Activated T-cell treated with anti-CD3 and anti-CD28 coated beads, Interleukin-2, amount 50 U/mL, for 24 hours (primary cell): ENCODE results near the gene LAMTOR2.
A peak's percentile ranks its signal among the peaks of the same experiment; 100 is the strongest.
"Not testable (repeated sequence)": the region's sequence is repeated elsewhere in the genome, so short reads cannot be mapped to it uniquely, and the experiment has no call there.

Experiments used
- DNase-seq: peaks from one replicate; pipeline ENCODE4 v3.0.0-alpha.2; 2020
- H3K27ac Mint-ChIP-seq: 2 replicates; pipeline ENCODE4 v1.8.0; 2020; ENCODE audit warnings: mild to moderate bottlenecking, mixed read lengths
- H3K27me3 Mint-ChIP-seq: 2 replicates; pipeline ENCODE4 v1.8.0; 2020; ENCODE audit warnings: mixed read lengths
- H3K36me3 Mint-ChIP-seq: 2 replicates; pipeline ENCODE4 v1.8.0; 2020; ENCODE audit warnings: low read depth, mixed read lengths
- H3K4me1 Mint-ChIP-seq: 2 replicates; pipeline ENCODE4 v1.8.0; 2020; ENCODE audit warnings: low read depth, mixed read lengths
- H3K4me3 Mint-ChIP-seq: 2 replicates; pipeline ENCODE4 v1.8.0; 2020; ENCODE audit warnings: mild to moderate bottlenecking, moderate library complexity, mixed read lengths
- H3K9me3 Mint-ChIP-seq: 2 replicates; pipeline ENCODE4 v1.8.0; 2020; ENCODE audit warnings: mixed read lengths

LAMTOR2 gene

GRCh38 chr1:156033011-156033410 is 21.6 kb upstream of the LAMTOR2 start:
- Mint-ChIP-seq H3K36me3 (peaks cover 26% of the 10 kb centered on the region), H3K9me3 (no peaks in the 10 kb centered on the region), H3K27ac (no peak overlapping the region), H3K27me3 (no peaks in the 10 kb centered on the region), H3K4me1 (peaks cover 2% of the 10 kb centered on the region), H3K4me3 (no peak overlapping the region)
- DNase-seq, result no peak

- H3K27me3 Mint-ChIP-seq, H3K9me3 Mint-ChIP-seq, H3K27ac Mint-ChIP-seq, DNase-seq, H3K4me3 Mint-ChIP-seq, H3K4me1 Mint-ChIP-seq: not testable (repeated sequence)
- peaks cover 39% of the 10 kb centered on the region for H3K36me3 Mint-ChIP-seq
These were observed 19.6 kb upstream of the LAMTOR2 start for GRCh38 chr1:156034991-156035390.

- Mint-ChIP-seq H3K4me1 (peaks cover 5% of the 10 kb centered on the region), H3K4me3 (no peak overlapping the region), H3K27me3 (no peaks in the 10 kb centered on the region), H3K36me3 (peaks cover 70% of the 10 kb centered on the region), H3K27ac (peak overlapping the region; percentile 53), H3K9me3 (no peaks in the 10 kb centered on the region)
- no peak for DNase-seq
These were observed 11.8 kb upstream of the LAMTOR2 start for GRCh38 chr1:156042828-156043227.

- H3K4me3 Mint-ChIP-seq, result no peak overlapping the region
- H3K27ac Mint-ChIP-seq, result peak overlapping the region; percentile 34
- peaks cover 5% of the 10 kb centered on the region for H3K4me1 Mint-ChIP-seq
- no peak for DNase-seq
- no peaks in the 10 kb centered on the region for H3K27me3 Mint-ChIP-seq
- H3K36me3 Mint-ChIP-seq, result peaks cover 77% of the 10 kb centered on the region
- H3K9me3 Mint-ChIP-seq, result no peaks in the 10 kb centered on the region
These were observed 9.5 kb upstream of the LAMTOR2 start for GRCh38 chr1:156045076-156045475.

GRCh38 chr1:156048663-156049258 is 5.8 kb upstream of the LAMTOR2 start:
- peaks cover 71% of the 10 kb centered on the region for H3K36me3 Mint-ChIP-seq
- H3K9me3 Mint-ChIP-seq, result no peaks in the 10 kb centered on the region
- no peak for DNase-seq
- H3K4me3 Mint-ChIP-seq, result no peak overlapping the region
- H3K27ac Mint-ChIP-seq, result no peak overlapping the region
- H3K4me1 Mint-ChIP-seq, result peaks cover 22% of the 10 kb centered on the region
- H3K27me3 Mint-ChIP-seq, result no peaks in the 10 kb centered on the region

GRCh38 chr1:156050376-156050775 is 4.2 kb upstream of the LAMTOR2 start:
- H3K4me3 Mint-ChIP-seq, result no peak overlapping the region
- no peaks in the 10 kb centered on the region for H3K9me3 Mint-ChIP-seq
- H3K27ac Mint-ChIP-seq, result no peak overlapping the region
- H3K27me3 Mint-ChIP-seq, result no peaks in the 10 kb centered on the region
- no peak for DNase-seq
- H3K36me3 Mint-ChIP-seq, result peaks cover 67% of the 10 kb centered on the region
- H3K4me1 Mint-ChIP-seq, result peaks cover 23% of the 10 kb centered on the region

- no peak for DNase-seq
- Mint-ChIP-seq H3K27ac (no peak overlapping the region), H3K9me3 (no peaks in the 10 kb centered on the region), H3K4me3 (peak overlapping the region; percentile 35), H3K27me3 (no peaks in the 10 kb centered on the region), H3K4me1 (peaks cover 29% of the 10 kb centered on the region), H3K36me3 (peaks cover 70% of the 10 kb centered on the region)
These were observed 3.4 kb upstream of the LAMTOR2 start for GRCh38 chr1:156051011-156051725.

GRCh38 chr1:156052862-156053767 is 1.5 kb upstream of the LAMTOR2 start:
- peak; percentile 80 for DNase-seq
- Mint-ChIP-seq H3K36me3 (peaks cover 76% of the 10 kb centered on the region), H3K27ac (peak overlapping the region; percentile 93), H3K27me3 (no peaks in the 10 kb centered on the region), H3K4me1 (peaks cover 36% of the 10 kb centered on the region), H3K9me3 (no peaks in the 10 kb centered on the region), H3K4me3 (peak overlapping the region; percentile 93)

GRCh38 chr1:156053768-156054499 is 648 bp upstream of the LAMTOR2 start, which contains the start of gene UBQLN4:
Gene UBQLN4, minus strand, starts transcription at chr1:156053798. Its CDS starts 97 bp downstream, at chr1:156053701.
- peak within 1 kb of the TSS; percentile 96 for H3K4me3 Mint-ChIP-seq
- H3K27me3 Mint-ChIP-seq, result no peaks in the 10 kb centered on the region
- DNase-seq, result peak; percentile 90
- H3K27ac Mint-ChIP-seq, result peak within 1 kb of the TSS; percentile 98
- peaks cover 76% of the 10 kb centered on the region for H3K36me3 Mint-ChIP-seq
- peaks cover 36% of the 10 kb centered on the region for H3K4me1 Mint-ChIP-seq
- no peaks in the 10 kb centered on the region for H3K9me3 Mint-ChIP-seq

GRCh38 chr1:156055281-156056048 is 883 bp downstream of the LAMTOR2 start:
- H3K36me3 Mint-ChIP-seq, result peaks cover 63% of the 10 kb centered on the region
- no peak for DNase-seq
- H3K27me3 Mint-ChIP-seq, result no peaks in the 10 kb centered on the region
- peak overlapping the region; percentile 98 for H3K27ac Mint-ChIP-seq
- peaks cover 36% of the 10 kb centered on the region for H3K4me1 Mint-ChIP-seq
- no peaks in the 10 kb centered on the region for H3K9me3 Mint-ChIP-seq
- H3K4me3 Mint-ChIP-seq, result peak overlapping the region; percentile 96

GRCh38 chr1:156056326-156056849 is 1.8 kb downstream of the LAMTOR2 start:
- Mint-ChIP-seq H3K4me3 (no peak overlapping the region), H3K9me3 (no peaks in the 10 kb centered on the region), H3K4me1 (peaks cover 33% of the 10 kb centered on the region), H3K36me3 (peaks cover 54% of the 10 kb centered on the region), H3K27ac (no peak overlapping the region), H3K27me3 (no peaks in the 10 kb centered on the region)
- no peak for DNase-seq

- H3K4me3 Mint-ChIP-seq, result no peak within 1 kb of the TSS
- peaks cover 24% of the 10 kb centered on the region for H3K36me3 Mint-ChIP-seq
- no peak for DNase-seq
- peak within 1 kb of the TSS; percentile 27 for H3K27ac Mint-ChIP-seq
- H3K4me1 Mint-ChIP-seq, result peaks cover 21% of the 10 kb centered on the region
- no peaks in the 10 kb centered on the region for H3K9me3 Mint-ChIP-seq
- no peaks in the 10 kb centered on the region for H3K27me3 Mint-ChIP-seq
These were observed 6.5 kb downstream of the LAMTOR2 start, which contains the start of gene RAB25 for GRCh38 chr1:156060937-156061636. Gene RAB25, plus strand, starts transcription at chr1:156061160. Its CDS starts 241 bp downstream, at chr1:156061401.

- no peak overlapping the region for H3K4me3 Mint-ChIP-seq
- H3K27me3 Mint-ChIP-seq, result no peaks in the 10 kb centered on the region
- H3K27ac Mint-ChIP-seq, result no peak overlapping the region
- H3K9me3 Mint-ChIP-seq, result no peaks in the 10 kb centered on the region
- H3K36me3 Mint-ChIP-seq, result peaks cover 19% of the 10 kb centered on the region
- no peak for DNase-seq
- H3K4me1 Mint-ChIP-seq, result peaks cover 22% of the 10 kb centered on the region
These were observed 7.6 kb downstream of the LAMTOR2 start for GRCh38 chr1:156062189-156062588.
